HEK293T (cell line): Measurements from ENCODE around the gene ERCC5.

Experiments used
- CTCF ChIA-PET: fragments of 350-600 bp; formaldehyde crosslinking; extraction: SDS; loops from one replicate; lab custom pipeline; 2021; ENCODE audit warnings: antibody characterized with exemption, inconsistent platforms; lab: Yijun Ruan, JAX
- POLR2A ChIA-PET: fragments of 350-600 bp; formaldehyde crosslinking; extraction: SDS; loops from one replicate; lab custom pipeline; 2020; ENCODE audit warnings: antibody characterized with exemption, inconsistent platforms; lab: Yijun Ruan, JAX
- DNase-seq: peaks from one replicate; pipeline ENCODE4 v3.0.0; 2012; ENCODE audit warnings: mixed read lengths; ENCODE audit errors: extremely low spot score
- ARNT ChIP-seq: fragments of 450-650 bp; IDR thresholded peaks from 2 replicates; pipeline ENCODE4 v1.6.1; 2017; ENCODE audit warnings: mild to moderate bottlenecking
- BHLHE40 ChIP-seq: fragments of 450-650 bp; IDR thresholded peaks from 2 replicates; pipeline ENCODE4 v1.6.1; 2016; ENCODE audit warnings: mild to moderate bottlenecking, moderate library complexity, borderline replicate concordance
- CTBP1 ChIP-seq: fragments of 450-650 bp; IDR thresholded peaks from 2 replicates; pipeline ENCODE4 v1.6.1; 2016; ENCODE audit warnings: borderline replicate concordance
- ELF4 ChIP-seq: fragments of 450-650 bp; IDR thresholded peaks from 2 replicates; pipeline ENCODE4 v1.6.1; 2017; ENCODE audit warnings: antibody characterized with exemption
- FOXA1 ChIP-seq: fragments of 450-650 bp; IDR thresholded peaks from 2 replicates; pipeline ENCODE4 v1.6.1; 2016; ENCODE audit warnings: mild to moderate bottlenecking
- FOXK2 ChIP-seq: fragments of 450-650 bp; IDR thresholded peaks from 2 replicates; pipeline ENCODE4 v1.6.1; 2016; ENCODE audit warnings: mild to moderate bottlenecking
- FOXM1 ChIP-seq: fragments of 450-650 bp; IDR thresholded peaks from 2 replicates; pipeline ENCODE4 v1.6.1; 2017; ENCODE audit warnings: mild to moderate bottlenecking, borderline replicate concordance
- HDGF ChIP-seq: fragments of 450-650 bp; IDR thresholded peaks from 2 replicates; pipeline ENCODE4 v1.6.1; 2017; ENCODE audit warnings: antibody characterized with exemption, borderline replicate concordance
- L3MBTL2 ChIP-seq: fragments of 450-650 bp; conservative IDR thresholded peaks from 2 replicates; pipeline ENCODE4 v1.6.1; 2016; ENCODE audit warnings: mild to moderate bottlenecking
- LEF1 ChIP-seq: fragments of 450-650 bp; IDR thresholded peaks from 2 replicates; pipeline ENCODE4 v1.6.1; 2017; ENCODE audit warnings: mild to moderate bottlenecking, borderline replicate concordance
- NFRKB ChIP-seq: fragments of 450-650 bp; IDR thresholded peaks from 2 replicates; pipeline ENCODE4 v1.6.1; 2016; ENCODE audit warnings: mild to moderate bottlenecking, moderate library complexity
- SP1 ChIP-seq: fragments of 450-650 bp; IDR thresholded peaks from 2 replicates; pipeline ENCODE4 v1.6.1; 2017
- SUZ12 ChIP-seq: fragments of 450-650 bp; IDR thresholded peaks from 2 replicates; pipeline ENCODE4 v1.6.1; 2016; ENCODE audit warnings: mild to moderate bottlenecking
- TARDBP ChIP-seq: fragments of 450-650 bp; IDR thresholded peaks from 2 replicates; pipeline ENCODE4 v1.6.1; 2016
- ZNF384 ChIP-seq: fragments of 450-650 bp; IDR thresholded peaks from 2 replicates; pipeline ENCODE4 v1.6.1; 2016
- TF ChIP-seq, protein P1 (sequence below): fragments of 450-650 bp; IDR thresholded peaks from 2 replicates; pipeline ENCODE4 v1.6.1; 2016

ERCC5 gene

DNA sequence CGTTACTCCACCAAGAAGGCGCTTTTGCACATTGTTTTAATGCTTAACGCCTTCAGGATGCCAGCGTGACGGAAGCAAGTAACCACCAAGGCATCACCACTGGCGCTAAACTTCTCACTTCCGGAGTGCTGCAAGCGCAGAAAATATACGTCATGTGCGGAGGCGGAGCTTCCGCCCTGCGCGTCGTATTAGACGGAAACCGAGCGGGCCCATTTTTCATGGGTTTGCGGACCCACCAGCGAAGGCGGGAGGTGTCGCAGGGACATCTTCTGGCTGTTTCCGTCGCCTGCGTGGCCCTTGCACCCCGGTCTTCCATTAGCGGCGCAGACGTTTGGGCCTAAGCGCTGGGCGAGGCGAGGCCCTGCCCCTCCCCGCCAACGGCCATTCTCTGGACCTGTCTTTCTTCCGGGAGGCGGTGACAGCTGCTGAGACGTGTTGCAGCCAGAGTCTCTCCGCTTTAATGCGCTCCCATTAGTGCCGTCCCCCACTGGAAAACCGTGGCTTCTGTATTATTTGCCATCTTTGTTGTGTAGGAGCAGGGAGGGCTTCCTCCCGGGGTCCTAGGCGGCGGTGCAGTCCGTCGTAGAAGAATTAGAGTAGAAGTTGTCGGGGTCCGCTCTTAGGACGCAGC lies at the start of gene ERCC5:
Gene ERCC5 (plus strand): TSS at position 403 of the 631 bp plus-strand sequence. CDS start 235 bp downstream, outside the sequence.
- ChIA-PET CTCF (interaction anchor here (1.0 to 1.2 kb wide), 2 partner anchors 25 to 264 kb away, joined by 3 read pairs; no protein-coding TSS in a partner anchor), POLR2A (interaction anchor here (0.5 to 2.5 kb wide), 13 partner anchors 9 to 266 kb away, joined by 3 to 15 read pairs (median 4); partner anchors contain the start of genes BIVM, POGLUT2, TEX30 and TPP2)
- no peak for TF ChIP-seq FOXK2
- no peak for TF ChIP-seq CTBP1
- no peak for TF ChIP-seq ZNF384
- no peak for TF ChIP-seq TARDBP
- no peak for TF ChIP-seq FOXM1
- no peak for TF ChIP-seq HDGF
- TF ChIP-seq ARNT, result no peak
- peak; percentile 52 for TF ChIP-seq L3MBTL2
- TF ChIP-seq SUZ12, result no peak
- no peak for TF ChIP-seq BHLHE40
- no peak for TF ChIP-seq NFRKB
- TF ChIP-seq SP1, result no peak
- TF ChIP-seq, protein P1, sequence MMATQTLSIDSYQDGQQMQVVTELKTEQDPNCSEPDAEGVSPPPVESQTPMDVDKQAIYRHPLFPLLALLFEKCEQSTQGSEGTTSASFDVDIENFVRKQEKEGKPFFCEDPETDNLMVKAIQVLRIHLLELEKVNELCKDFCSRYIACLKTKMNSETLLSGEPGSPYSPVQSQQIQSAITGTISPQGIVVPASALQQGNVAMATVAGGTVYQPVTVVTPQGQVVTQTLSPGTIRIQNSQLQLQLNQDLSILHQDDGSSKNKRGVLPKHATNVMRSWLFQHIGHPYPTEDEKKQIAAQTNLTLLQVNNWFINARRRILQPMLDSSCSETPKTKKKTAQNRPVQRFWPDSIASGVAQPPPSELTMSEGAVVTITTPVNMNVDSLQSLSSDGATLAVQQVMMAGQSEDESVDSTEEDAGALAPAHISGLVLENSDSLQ, result peak; percentile 71
- TF ChIP-seq FOXA1, result no peak
- TF ChIP-seq LEF1, result no peak
- TF ChIP-seq ELF4, result peak; percentile 69
- DNase-seq, result peak; percentile 69

DNA sequence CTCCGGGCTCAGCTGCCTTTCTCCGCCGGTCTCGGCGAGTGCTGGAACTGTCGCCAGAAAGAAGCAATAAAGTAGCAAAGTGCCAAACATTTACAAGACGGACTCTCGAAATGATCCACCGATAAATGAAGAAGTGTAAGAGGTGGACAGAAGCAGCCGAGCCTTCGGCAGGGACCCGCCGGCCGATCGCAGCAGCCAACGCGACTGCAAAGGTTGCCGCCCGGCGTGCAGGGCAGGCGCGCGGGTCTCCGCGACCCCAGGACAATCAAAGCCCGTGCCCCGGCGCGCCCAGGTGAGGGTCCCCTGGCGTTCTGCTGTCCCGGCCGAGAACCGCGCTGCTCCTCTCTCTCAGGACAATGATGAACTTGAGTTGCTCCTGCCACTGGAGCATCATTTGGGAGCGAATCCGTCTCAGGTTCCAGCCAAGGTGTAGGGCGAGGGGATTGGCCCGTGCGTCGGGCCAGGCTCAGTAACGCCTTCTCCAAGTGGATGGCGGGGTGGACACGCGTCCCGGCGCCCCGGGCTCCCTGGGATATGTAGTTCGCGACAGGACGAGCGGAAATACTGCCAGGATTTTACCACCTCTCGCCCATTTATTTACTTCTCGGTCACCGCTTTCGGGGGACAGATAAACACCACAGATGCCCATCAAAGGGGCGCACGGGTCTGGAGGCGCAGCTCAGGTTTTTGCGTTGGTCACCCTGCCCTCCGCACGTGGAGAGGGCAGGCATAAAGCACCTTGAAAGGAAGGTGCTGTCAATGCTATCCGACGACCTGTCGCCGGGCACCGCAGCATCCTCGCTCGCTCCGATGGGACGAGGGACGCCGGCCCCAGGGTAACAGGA lies 47.0 kb upstream of the ERCC5 start, which contains the start of the genes BIVM and POGLUT2:
Gene BIVM (plus strand): TSS at position 539 of the 845 bp plus-strand sequence. CDS start 8,149 bp downstream, outside the sequence.
Gene POGLUT2 (minus strand): TSS at position 396 of the 845 bp plus-strand sequence. CDS start 306 bp downstream, at position 90.
- peak; percentile 77 for DNase-seq
- ChIA-PET CTCF (interaction anchor here (0.9 kb wide), 1 partner anchor 214 kb away, joined by 3 read pairs; no protein-coding TSS in a partner anchor), POLR2A (interaction anchor here (1.1 to 2.5 kb wide), 3 partner anchors 11 to 47 kb away, joined by 3 to 11 read pairs (median 10); partner anchors contain the start of genes ERCC5 and TEX30)
- TF ChIP-seq NFRKB, result no peak
- TF ChIP-seq ZNF384, result no peak
- no peak for TF ChIP-seq HDGF
- no peak for TF ChIP-seq FOXM1
- no peak for TF ChIP-seq FOXK2
- no peak for TF ChIP-seq BHLHE40
- peak; percentile 52 for TF ChIP-seq CTBP1
- no peak for TF ChIP-seq LEF1
- no peak for TF ChIP-seq ELF4
- TF ChIP-seq SUZ12, result no peak
- TF ChIP-seq FOXA1, result no peak
- TF ChIP-seq SP1, result no peak
- peak; percentile 39 for TF ChIP-seq L3MBTL2
- TF ChIP-seq ARNT, result no peak
- TF ChIP-seq TARDBP, result no peak
- TF ChIP-seq, protein P1, result no peak

DNA sequence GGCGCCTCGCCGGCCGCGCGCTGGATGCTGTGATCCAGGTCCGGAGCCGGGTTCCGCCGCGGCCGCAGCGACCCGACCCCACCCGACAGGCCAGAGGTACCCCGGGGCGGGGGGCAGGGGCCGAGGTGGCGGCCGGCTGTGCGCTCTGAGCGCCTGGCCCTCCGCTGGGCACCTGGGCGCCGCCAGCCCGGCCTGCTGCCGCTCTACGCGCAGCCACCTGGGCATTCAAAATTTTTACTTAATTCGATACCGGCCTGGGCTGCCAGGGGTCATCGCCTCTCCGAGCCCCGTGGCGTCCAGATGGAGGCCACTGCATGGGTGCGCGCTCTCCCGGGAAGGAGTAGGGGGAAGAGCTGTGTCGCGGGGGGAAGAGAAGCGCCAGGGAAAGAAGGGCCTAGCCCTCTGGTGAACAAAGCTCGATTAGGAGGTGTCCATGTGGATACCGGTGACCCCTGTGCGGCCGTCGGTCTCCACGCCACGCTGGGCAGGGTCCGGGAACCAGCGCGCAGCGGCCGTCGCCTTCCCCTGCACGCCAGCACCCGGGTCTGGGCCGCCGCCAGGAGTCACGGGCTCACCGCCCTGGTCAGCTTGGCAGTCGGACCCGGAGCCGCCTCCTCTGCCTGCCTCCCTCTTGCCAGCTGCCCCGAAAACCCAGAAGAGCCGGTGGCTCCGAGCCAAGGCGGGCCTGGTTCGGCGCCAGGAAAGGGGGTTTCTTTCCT lies 46.2 kb upstream of the ERCC5 start:
- CTCF ChIA-PET, result interaction anchor here (0.7 kb wide), 1 partner anchor 406 kb away, joined by 3 read pairs; no protein-coding TSS in a partner anchor
- POLR2A ChIA-PET, result interaction anchor here (1.0 to 2.5 kb wide), 6 partner anchors 15 to 208 kb away, joined by 3 to 11 read pairs (median 6); partner anchors contain the start of genes ERCC5, TEX30 and TPP2
- peak; percentile 11 for DNase-seq
- TF ChIP-seq HDGF (no peak), L3MBTL2 (peak; percentile 29; the same call in 1 of the 2 replicates)

DNA sequence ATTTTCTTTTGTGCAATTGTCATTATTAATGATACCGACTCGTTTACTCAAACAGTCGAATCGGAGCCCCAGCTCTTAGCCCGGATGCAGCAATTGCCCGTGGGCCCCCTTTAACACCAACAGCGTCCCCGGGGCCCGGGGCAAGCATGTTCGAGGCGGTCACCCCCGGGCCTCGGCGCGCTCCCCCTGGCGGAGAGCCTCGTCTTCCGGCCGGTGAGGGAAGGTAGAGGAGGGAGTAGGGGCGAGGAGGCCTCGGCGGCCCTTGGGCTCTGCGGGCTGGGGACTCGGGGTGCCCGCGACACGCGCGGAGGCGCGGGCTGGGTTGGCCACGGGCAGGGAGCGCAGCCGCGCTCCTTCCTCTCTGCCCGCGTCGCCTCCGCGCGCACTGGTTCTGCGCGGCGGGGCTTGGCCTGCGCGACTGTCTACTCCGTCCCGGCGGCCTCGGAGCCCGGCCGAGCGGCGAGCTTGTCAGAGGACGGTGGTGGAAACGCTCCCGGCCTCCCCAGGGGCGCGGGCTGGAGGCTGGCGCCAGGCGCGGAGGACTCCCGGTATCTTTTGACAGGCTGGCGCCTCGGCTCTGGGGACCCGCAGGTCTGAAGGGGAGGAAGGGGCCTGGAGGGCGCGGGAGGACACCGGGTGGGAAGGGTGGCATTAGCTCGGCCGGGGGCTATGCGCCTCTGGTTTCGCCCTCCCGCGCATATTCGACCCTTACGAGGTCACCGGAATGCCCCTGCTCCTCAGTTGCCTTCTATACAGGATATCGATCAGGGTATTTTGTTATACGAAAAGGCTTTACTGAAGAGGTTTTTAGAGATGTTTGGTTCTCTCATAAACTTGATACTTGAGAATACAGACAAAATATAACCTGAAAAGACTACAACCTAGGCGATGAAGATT lies 45.4 kb upstream of the ERCC5 start:
- DNase-seq, result peak; percentile 56
- CTCF ChIA-PET, result interaction anchor here (0.6 to 0.7 kb wide), 2 partner anchors 208 to 406 kb away, joined by 3 read pairs; no protein-coding TSS in a partner anchor
- POLR2A ChIA-PET, result interaction anchor here (1.0 to 2.5 kb wide), 6 partner anchors 15 to 209 kb away, joined by 3 to 11 read pairs (median 6); partner anchors contain the start of genes ERCC5, TEX30 and TPP2
- TF ChIP-seq FOXA1 (no peak), FOXK2 (no peak), ARNT (no peak), CTBP1 (no peak), LEF1 (no peak), L3MBTL2 (no peak), SP1 (no peak), TARDBP (no peak), HDGF (no peak)

DNA sequence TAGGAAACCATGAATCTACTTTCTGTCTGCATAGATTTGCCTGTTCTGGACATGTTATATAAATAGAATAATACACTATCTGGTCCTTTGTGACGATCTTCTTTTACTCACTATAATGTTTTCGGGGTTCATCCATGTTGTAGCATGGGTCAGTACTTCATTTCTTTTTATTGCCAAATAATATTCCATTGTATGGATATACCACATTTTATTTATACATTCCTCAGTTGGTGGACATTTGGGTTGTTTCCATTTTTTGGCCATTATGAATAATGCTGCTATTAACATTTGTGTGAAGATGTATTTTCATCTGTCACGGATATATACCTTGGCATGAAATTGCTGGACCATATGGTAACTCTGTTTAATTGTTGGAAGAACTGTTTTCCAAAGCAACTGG lies 40.2 kb upstream of the ERCC5 start:
- no peak for DNase-seq
- POLR2A ChIA-PET, result no interaction called here
- no peak for TF ChIP-seq LEF1
- no peak for TF ChIP-seq FOXM1
- TF ChIP-seq HDGF, result no peak
- TF ChIP-seq FOXA1, result no peak
- TF ChIP-seq BHLHE40, result no peak
- TF ChIP-seq, protein P1, result no peak
- no peak for TF ChIP-seq SP1
- TF ChIP-seq ZNF384, result no peak
- TF ChIP-seq SUZ12, result no peak
- TF ChIP-seq ARNT, result no peak
- CTCF ChIA-PET, result no interaction called here
